D721Med (cell line): ENCODE data around the gene F7.

ENCODE experiments used
- DNase-seq: peaks from one replicate; pipeline ENCODE4 v3.0.0; 2011; ENCODE audit warnings: low spot score; ENCODE audit not compliant: insufficient read length
- FAIRE-seq: peaks from 2 replicates; lab custom pipeline; 2011; peaks lifted over from hg19 to GRCh38; lab: Jason Lieb, UNC
- TF ChIP-seq, protein P1 (sequence below): IDR thresholded peaks from 2 replicates; pipeline ENCODE4 v1.5.1; 2012; ENCODE audit warnings: mild to moderate bottlenecking, control low read depth; ENCODE audit not compliant: insufficient read depth; ENCODE audit errors: missing control alignments

F7 gene

DNA sequence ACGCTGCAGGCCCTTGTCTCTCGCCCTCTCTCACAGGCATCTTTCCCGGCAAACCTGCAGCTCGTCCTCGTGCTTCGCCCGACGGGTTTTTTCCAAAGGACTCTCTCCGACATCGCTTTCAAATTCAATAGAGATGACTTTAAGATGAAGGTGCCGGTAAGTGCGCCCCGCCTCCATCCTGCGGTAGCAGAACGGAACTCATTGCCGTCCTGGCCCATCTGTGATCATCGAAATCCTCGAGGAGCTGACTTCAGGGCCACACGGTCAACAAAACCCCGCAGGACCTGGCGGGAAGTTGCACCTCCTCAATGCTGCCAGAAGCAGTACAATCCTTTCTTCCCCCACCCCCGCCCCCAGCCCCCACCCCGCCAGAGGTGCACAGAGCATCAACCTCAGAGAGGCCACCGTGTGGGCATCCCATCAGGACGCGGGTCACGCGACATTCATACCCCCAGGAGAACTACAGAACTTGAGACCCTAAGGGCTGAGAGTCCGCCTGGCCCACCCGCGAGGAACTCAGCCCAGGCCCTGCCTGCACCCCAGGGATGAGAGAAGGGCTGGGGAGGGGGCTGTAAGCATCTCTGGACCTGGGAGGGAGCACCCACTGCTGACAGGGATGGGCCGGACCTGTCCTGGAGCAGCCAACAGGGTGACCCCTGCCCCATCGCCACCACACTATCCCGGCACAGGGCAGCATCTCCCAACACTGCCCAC lies 44.9 kb upstream of the F7 start:
- TF ChIP-seq, protein P1, sequence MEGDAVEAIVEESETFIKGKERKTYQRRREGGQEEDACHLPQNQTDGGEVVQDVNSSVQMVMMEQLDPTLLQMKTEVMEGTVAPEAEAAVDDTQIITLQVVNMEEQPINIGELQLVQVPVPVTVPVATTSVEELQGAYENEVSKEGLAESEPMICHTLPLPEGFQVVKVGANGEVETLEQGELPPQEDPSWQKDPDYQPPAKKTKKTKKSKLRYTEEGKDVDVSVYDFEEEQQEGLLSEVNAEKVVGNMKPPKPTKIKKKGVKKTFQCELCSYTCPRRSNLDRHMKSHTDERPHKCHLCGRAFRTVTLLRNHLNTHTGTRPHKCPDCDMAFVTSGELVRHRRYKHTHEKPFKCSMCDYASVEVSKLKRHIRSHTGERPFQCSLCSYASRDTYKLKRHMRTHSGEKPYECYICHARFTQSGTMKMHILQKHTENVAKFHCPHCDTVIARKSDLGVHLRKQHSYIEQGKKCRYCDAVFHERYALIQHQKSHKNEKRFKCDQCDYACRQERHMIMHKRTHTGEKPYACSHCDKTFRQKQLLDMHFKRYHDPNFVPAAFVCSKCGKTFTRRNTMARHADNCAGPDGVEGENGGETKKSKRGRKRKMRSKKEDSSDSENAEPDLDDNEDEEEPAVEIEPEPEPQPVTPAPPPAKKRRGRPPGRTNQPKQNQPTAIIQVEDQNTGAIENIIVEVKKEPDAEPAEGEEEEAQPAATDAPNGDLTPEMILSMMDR = no peak
- FAIRE-seq (no peak), DNase-seq (no peak)

DNA sequence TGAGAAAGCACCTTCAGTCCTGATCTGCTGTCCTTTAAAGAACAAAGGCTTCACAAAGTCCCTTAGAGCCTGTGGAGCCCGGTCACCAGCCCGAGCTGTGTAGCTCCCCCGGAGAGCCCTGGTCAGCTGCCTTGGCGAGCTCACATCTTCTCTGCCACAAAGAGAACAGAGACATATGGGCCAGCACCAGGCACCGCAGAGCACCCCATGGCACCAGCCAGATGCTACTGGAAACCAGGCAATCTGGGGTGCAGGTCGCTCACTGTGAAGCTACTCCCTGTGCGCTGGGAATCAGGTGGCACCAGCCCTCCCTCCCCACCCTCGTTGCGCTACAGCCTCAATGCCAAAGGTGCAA lies 44.3 kb upstream of the F7 start:
- DNase-seq (no peak), FAIRE-seq (no peak)
- TF ChIP-seq, protein P1 = no peak

DNA sequence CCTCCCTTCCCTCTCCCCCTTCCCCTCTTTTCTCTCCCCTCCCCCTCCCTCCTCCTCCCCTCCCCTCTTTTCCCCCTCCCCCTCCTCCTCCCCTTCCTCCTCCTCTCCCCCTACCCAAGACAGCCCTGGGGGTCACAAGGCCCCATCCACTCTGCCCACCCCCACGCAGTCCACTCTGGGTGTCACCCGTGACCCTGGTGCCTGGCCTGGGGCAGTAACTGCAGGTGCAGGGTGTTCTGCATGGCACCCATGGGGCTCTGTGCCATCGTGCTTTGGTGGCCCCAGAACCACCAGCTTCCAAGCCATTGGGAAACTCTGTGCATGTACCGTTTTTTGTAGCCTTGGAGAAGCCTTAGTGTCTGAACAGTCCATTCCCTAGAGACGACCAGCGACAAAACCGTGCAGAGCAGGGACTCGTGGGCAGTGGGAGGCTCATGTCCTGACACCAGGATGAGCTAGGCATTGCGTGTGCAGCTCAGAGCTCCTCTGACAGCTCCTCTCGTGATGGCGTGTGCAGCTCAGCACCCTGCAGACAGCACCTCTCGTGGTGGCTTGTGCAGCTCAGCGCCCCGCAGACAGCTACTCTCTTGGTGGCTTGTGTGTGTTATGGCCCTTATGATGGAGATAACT lies 43.7 kb upstream of the F7 start:
- FAIRE-seq (no peak), DNase-seq (no peak)
- TF ChIP-seq, protein P1 = no peak

DNA sequence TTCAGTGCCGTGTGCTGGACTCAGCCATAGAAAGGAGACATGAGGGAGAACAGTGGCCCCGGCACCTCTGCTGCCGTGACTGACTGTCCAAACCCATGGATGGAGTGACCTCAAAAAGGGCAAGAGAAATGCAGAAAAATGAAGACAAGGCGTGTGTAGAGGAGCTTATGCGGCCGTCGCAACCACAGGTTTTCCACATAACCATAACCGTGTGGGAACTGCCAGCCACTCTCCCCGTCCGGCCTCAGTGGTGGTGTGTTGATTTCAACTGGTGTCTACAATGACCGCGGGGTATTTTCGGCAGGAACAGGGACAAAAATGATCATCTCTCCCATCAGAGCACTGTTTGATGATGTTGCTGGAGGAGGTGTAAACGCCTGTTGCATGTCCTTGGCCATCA lies 42.9 kb upstream of the F7 start:
- FAIRE-seq (no peak), DNase-seq (no peak)
- TF ChIP-seq, protein P1 = no peak

DNA sequence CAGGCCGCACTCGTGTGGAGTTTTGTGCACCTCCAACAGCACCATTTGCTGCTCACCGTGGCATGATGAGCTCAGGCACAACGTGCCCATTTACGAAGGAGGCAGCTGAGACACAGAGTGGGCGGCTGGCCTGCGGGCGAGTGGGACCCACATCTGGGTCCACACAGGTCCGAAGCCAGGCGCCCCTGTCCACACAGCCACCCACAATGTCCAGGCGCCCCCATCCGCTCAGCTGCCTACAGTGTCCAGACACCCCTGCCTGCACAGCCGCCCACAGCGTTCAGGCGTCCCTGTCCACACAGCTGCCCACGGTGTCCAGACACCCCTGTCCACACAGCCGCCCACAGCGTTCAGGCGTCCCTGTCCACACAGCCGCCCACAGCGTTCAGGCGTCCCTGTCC lies 42.5 kb upstream of the F7 start:
- FAIRE-seq = no peak
- DNase-seq = no peak
- TF ChIP-seq, protein P1 = no peak

DNA sequence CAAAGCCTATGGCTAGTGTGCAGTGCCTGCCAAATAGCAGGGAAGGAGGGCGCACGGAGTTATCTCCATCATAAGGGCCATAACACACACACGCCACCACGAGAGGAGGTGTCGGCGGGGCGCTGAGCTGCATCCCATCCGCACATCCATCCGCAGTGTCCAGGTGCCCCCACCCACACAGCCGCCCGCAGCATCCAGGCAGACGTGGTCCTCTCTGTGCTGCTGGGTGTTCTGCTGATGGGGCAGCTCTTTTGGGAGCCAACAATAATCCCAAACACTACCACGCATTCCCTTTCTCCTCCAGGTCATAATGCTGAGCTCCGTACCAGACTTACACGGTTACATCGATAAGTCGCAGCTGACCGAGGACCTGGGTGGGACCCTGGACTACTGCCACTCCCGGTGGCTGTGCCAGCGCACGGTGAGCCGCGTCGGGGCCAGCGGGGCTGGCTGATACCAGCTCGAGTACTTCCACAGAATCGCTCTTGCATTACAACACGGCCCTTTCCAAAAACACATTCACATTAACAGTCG lies 41.5 kb upstream of the F7 start:
- no peak for FAIRE-seq
- TF ChIP-seq, protein P1 = no peak
- no peak for DNase-seq
